Left hindlimb (tissue), 1 donor: ENCODE results near the gene SERPINA4.

Source experiments
- DNase-seq: peaks from one replicate; pipeline ENCODE4 v3.0.0-alpha.2; 2018

Gene SERPINA4, protein sequence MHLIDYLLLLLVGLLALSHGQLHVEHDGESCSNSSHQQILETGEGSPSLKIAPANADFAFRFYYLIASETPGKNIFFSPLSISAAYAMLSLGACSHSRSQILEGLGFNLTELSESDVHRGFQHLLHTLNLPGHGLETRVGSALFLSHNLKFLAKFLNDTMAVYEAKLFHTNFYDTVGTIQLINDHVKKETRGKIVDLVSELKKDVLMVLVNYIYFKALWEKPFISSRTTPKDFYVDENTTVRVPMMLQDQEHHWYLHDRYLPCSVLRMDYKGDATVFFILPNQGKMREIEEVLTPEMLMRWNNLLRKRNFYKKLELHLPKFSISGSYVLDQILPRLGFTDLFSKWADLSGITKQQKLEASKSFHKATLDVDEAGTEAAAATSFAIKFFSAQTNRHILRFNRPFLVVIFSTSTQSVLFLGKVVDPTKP

GRCh38 chr14:94560751-94561655 is at the start of gene SERPINA4:
Gene SERPINA4, plus strand, starts transcription at chr14:94561442. Its CDS starts 2,041 bp downstream, at chr14:94563483.
- DNase-seq = no peak

- no peak for DNase-seq
Measured at GRCh38 chr14:94514351-94514750, 46.9 kb upstream of the SERPINA4 start.

DNA sequence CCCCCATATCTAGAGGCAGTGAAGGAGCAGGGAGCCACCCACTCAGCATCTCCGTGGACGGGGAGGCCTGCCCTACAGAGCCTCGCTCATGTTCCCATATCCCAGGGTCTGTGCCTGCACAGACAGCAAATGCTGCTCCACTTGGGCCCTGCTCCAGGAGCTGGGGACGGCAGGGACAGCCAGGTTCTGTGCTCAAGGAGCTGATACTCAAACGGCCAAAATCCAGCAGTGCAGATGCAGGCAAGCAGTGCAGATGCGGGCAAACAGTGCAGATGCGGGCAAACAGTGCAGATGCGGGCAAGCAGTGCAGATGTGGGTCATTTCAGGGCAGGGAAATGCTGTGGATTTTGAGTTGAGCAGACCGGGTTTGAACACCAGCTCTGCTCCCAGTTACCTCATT is 45.8 kb upstream of the SERPINA4 start:
- DNase-seq = no peak

GRCh38 chr14:94515856-94516255 is 45.4 kb upstream of the SERPINA4 start:
- DNase-seq = no peak

DNA sequence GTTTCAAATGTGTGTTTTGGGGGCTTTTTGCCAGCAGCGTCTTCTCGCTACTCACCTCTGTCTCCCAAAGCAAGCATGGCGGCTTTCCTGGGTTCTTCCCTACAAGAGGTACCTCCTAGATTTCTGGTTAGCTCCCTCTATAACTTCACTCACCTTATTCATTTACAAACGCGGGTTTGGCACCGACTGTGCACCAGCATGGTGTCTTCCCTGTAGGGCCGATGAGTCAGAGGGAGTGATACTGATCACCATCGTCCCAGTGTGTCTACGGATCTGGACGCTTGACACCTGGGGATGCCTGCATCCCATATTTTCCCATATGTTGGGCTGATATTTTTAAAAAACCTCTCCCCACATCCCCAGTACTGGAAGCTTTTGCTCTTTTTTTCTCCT is 44.0 kb upstream of the SERPINA4 start:
- no peak for DNase-seq

GRCh38 chr14:94517641-94518257 is 43.5 kb upstream of the SERPINA4 start:
- no peak for DNase-seq

DNA sequence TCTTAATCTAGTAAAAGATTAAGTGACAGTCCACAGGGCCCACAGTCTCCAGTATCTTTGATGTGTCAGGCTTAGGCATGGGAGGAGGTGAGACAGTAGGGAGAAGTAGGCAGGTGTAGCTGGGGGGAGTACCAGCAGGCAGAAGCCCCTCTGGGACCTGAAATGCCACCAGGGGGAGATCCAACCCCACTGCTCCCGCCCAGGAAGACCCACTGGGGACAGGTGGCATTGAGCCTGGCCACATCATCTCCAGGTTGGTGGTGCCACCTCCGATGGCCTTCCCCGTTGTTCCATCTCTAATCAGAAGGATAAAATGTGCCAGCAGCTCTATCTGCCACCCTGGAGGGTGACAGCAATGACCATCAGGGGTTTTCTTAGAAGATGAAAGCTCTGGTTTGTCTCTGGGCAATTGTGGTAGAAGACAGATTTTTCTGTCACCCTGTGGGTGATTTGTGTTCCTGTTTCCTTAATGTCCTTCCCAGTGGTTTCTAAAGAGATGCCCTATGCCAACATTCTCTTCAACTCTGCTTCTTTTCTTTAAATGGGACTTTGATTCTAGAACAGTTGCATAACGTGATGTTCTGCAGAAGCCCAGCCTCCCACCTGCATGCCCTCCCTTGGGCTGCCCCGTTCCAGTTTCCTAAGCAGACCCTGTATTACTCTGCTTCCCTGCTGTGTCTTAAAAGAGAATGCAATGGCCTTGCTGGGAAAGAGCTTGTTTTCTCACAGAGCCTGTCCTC is 39.7 kb upstream of the SERPINA4 start:
- DNase-seq = no peak

- DNase-seq = no peak
Measured at GRCh38 chr14:94522115-94522724, 39.0 kb upstream of the SERPINA4 start.

DNA sequence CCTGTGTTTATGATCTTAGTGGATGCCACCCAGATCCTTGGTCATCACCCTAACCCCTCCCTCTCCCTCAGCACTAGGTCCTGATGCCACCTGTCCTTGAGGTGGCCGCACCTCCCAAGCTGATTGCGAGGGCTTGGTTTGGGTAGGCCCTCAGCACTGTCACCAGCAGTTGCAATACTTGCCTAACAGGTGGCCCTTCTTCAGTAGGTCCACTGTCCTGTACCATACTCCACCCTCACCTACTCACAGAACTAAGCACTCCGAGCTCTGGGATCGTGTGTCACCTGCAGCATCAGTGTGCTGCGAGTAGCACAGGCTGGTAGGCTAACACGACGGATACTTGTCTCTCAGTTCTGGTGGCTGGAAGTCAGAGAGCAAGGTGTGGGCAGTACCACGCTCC is 38.0 kb upstream of the SERPINA4 start:
- no peak for DNase-seq

GRCh38 chr14:94524093-94524492 is 37.1 kb upstream of the SERPINA4 start:
- DNase-seq = no peak

- DNase-seq = no peak
Measured at GRCh38 chr14:94531187-94531586, 30.1 kb upstream of the SERPINA4 start.

DNA sequence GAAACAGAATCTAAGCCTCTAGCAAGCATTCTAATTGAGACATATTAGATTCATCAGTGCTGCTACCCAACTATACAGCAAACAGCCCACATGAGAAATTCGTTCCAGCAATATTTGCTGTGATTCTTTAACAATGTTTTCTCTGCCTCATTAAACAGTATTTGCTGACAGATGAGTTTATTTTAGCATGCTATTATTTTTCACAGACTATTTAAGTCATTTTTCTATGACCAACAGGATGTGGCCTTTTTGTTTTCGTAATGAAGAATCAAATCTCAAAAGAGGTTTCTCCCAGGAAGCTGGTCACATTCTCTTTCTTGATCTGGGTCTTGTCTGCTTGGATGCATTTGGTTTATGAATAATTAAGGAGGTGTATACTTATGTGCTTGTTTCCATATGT is 28.8 kb upstream of the SERPINA4 start:
- DNase-seq = no peak

DNA sequence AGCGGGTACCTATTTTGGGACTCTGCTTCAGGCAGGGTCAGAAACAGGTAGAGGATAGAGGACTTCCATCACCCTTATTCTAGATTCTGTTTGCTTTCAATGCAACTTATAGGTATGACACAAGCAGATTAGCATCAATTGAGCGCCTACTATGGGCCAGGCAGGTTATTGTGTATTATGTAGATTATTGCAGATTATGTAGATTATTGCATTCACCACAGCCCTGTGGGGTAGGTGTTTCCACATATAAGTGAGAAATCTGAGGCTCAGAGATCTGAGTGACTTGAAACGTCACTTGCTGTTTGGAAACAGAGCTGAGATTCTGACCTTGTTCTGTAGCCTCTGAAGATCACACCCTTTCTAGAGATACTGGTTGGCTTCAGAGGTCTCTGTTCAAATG is 25.7 kb upstream of the SERPINA4 start:
- no peak for DNase-seq

DNA sequence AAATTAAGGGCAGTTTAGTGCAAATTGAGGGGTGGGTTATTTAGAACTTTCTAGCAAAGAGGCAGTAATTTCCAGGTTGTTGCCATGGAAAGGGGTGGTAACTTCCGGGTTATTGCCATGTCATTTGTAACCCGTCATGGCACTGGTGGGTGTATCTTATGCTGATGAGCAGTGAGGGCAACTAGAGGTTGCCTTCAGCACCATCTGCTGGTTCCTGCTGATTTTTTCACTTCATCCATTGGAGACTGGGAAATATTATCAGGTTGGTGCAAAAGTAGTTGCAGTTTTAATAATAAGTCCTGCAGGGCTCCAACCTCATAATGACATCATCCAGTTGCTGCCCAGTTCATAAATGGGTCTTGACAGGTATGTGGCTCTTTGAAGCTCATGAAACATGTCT is 24.4 kb upstream of the SERPINA4 start:
- no peak for DNase-seq

- DNase-seq = no peak
Measured at GRCh38 chr14:94538070-94538740, 23.0 kb upstream of the SERPINA4 start.

DNA sequence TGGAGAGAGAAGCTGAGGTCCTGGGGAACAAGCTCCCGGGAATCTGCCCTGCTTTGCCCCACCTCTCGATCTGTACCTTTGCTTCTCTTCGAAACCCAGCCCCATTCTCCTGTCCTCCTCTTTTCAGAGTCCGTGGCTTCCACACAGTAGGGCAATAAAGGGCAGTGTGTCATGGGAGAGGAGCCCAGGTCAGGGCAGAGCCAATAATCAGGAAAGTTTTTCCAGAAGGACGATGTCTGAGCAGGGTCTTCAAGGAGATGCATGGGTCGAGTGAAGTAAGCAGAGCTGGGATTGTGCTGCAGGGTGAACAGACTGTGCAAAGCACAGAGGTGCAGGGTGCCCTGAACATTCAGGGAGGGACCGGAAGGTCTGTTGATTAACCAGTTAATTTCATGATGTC is 22.1 kb upstream of the SERPINA4 start:
- no peak for DNase-seq

GRCh38 chr14:94540031-94540794 is 21.0 kb upstream of the SERPINA4 start:
- no peak for DNase-seq

DNA sequence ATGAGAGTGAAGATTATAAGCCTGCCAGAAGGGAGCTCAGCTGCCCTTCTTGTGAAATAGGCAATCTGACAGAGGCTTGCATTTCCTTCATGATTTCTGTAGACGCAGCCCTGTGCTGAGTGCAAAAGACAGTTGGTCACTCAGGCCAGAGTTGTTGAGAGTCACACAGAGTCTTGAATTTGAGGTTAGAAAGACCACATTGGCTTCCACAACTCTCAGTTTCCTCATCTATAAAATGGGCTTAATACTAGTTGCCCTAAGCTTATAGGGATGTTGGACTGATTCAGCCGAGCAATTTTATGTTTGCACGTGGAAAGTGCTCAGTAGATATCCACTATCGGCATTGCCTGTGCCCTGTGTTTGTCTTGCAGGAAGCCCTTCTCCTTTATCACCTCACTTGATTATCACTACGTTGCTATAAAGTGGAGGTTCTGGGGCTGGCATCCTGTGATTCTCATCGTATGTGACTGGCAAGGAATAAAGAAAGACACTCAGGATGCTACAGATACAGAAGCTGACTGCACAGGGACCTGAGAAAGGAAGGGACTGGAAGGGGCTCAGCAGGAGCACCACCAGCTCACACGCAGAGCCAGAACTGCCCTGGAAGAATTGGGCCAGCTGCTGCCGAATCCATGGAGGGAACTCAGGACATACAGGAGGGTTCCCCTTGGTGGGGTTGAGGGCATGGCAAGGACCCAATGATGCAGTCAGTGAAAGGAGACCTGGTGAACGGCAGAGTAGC is 19.8 kb upstream of the SERPINA4 start:
- no peak for DNase-seq

DNA sequence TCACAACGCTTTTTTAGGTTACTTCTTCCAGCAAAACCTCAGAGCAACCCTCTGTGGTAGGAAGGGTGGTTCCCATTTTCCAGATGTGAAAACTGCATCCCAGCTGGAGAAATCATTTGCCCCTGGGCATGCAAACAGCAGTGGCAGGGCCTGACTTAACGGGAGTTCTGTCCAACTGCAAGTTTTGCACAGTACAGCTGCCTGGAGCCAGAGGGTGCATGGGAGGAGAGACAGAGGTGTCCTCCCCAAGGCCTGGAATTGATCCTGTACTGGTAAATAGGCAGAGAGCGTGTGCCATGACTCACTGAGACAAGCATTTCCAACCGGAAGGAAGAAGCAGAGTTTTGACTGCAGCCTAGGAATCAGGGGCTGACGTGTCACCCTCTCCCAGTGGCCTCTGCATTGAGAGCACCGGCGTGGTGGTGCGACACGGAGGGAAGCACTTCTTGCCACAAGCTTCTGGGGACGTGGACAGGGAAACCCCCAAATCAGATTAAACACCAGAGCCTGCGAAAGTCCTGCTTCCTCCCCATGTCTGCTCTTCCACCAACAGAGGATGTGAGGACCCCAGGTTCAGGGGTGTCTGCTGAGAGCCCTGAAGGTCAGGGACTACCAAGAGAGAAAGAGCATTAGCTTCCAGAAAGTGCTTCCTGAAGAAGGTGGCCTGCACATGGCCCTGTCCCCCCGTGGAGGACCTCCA is 19.0 kb upstream of the SERPINA4 start:
- no peak for DNase-seq
